ENCODE measurements around the gene CTH.
"Not testable (repeated sequence)": the region's sequence is repeated elsewhere in the genome, so short reads cannot be mapped to it uniquely, and the experiment has no call there.

Gene CTH

GRCh38 chr1:70455291-70455690, 44.2 kb downstream of the CTH start:
- DNase-seq (ENCODE audit: low read depth), result no peak

- no peak for DNase-seq (ENCODE audit: low read depth)
Measured at GRCh38 chr1:70458131-70458530, 47.1 kb downstream of the CTH start.

GRCh38 chr1:70459496-70460225, 48.6 kb downstream of the CTH start:
- peak; percentile 81 for DNase-seq (ENCODE audit: low read depth)

GRCh38 chr1:70460740-70461713, 50.0 kb downstream of the CTH start:
- not testable (repeated sequence) for DNase-seq (ENCODE audit: low read depth)

- no peak for DNase-seq (ENCODE audit: low read depth)
Measured at GRCh38 chr1:70462611-70463010, 51.5 kb downstream of the CTH start.

GRCh38 chr1:70465911-70466310, 54.8 kb downstream of the CTH start:
- no peak for DNase-seq (ENCODE audit: low read depth)

GRCh38 chr1:70467531-70467930, 56.5 kb downstream of the CTH start:
- no peak for DNase-seq (ENCODE audit: low read depth)

- DNase-seq (ENCODE audit: low read depth), result no peak
Measured at GRCh38 chr1:70468180-70468579, 57.1 kb downstream of the CTH start.

- DNase-seq (ENCODE audit: low read depth), result peak; percentile 13
Measured at GRCh38 chr1:70469184-70469583, 58.1 kb downstream of the CTH start.

GRCh38 chr1:70475023-70475422, 64.0 kb downstream of the CTH start:
- DNase-seq (ENCODE audit: low read depth), result no peak

- no peak for DNase-seq (ENCODE audit: low read depth)
Measured at GRCh38 chr1:70477090-70477489, 66.0 kb downstream of the CTH start.

GRCh38 chr1:70477905-70478304, 66.8 kb downstream of the CTH start:
- DNase-seq (ENCODE audit: low read depth), result not testable (repeated sequence)

GRCh38 chr1:70483342-70483741, 72.3 kb downstream of the CTH start:
- no peak for DNase-seq (ENCODE audit: low read depth)

- no peak for DNase-seq (ENCODE audit: low read depth)
Measured at GRCh38 chr1:70485624-70486023, 74.6 kb downstream of the CTH start.

GRCh38 chr1:70486676-70487458, 75.8 kb downstream of the CTH start:
- peak; percentile 84 for DNase-seq (ENCODE audit: low read depth)

- DNase-seq (ENCODE audit: low read depth), result no peak
Measured at GRCh38 chr1:70487459-70487815, 76.4 kb downstream of the CTH start.

GRCh38 chr1:70487910-70488665, 77.0 kb downstream of the CTH start:
- peak; percentile 64 for DNase-seq (ENCODE audit: low read depth)
